Panc1 (cell line): ENCODE results near the gene IGF1R.

Experiments
- CTCF ChIP-seq: fragments of 450-650 bp; IDR thresholded peaks from 2 replicates; pipeline ENCODE4 v1.5.1; 2017; ENCODE audit warnings: mild to moderate bottlenecking
- POLR2AphosphoS5 ChIP-seq: IDR thresholded peaks from 2 replicates; pipeline ENCODE4 v1.6.1; 2012; ENCODE audit warnings: mild to moderate bottlenecking, low read depth, low read length, moderate library complexity
- REST ChIP-seq, 2 experiments: IDR thresholded peaks; 2 replicates each; pipeline ENCODE4 v1.6.1; 2011 to 2012; ENCODE audit warnings: low read depth in 2 of 2, control low read depth in 1 of 2, low read length in 1 of 2, mild to moderate bottlenecking in 1 of 2, moderate library complexity in 1 of 2; ENCODE audit not compliant: insufficient read depth in 1 of 2
- SIN3A ChIP-seq: IDR thresholded peaks from 2 replicates; pipeline ENCODE4 v1.6.1; 2012; ENCODE audit warnings: low read depth, mild to moderate bottlenecking, low read length, moderate library complexity, borderline replicate concordance; ENCODE audit not compliant: insufficient read depth
- TCF7L2 ChIP-seq: IDR thresholded peaks from 2 replicates; pipeline ENCODE4 v1.6.1; 2011; ENCODE audit warnings: mild to moderate bottlenecking, low read depth, low read length, inconsistent platforms

GRCh38 chr15:98977441-98977840, 329.1 kb downstream of the IGF1R start:
- TF ChIP-seq CTCF (no peak), SIN3A (no peak), POLR2AphosphoS5 (no peak), REST (IDR thresholded peaks at IDR 0.05; ENCODE audit: insufficient read depth in 1 of 2, low read depth in 2 of 2, low read length in 1 of 2) (no peak), TCF7L2 (no peak)
